Esophagus (tissue), 2 donors: ENCODE data around the gene TCERG1L. TPM values are rescaled to one million over a fixed set of nuclear protein-coding genes. Genes with fewer than 3 reads are reported as not detected.

ENCODE experiments used
- H3K27ac ChIP-seq, 2 donors: one replicate each; pipeline ENCODE4 v1.5.1; 2013; ENCODE audit warnings: low read depth in 2 of 2, mild to moderate bottlenecking in 2 of 2, inconsistent platforms in 1 of 2, low read length in 1 of 2, moderate library complexity in 1 of 2
- H3K27me3 ChIP-seq, 2 donors: one replicate each; pipeline ENCODE4 v1.6.1; 2013; ENCODE audit warnings: low read length in 2 of 2, control low read depth in 1 of 2, mild to moderate bottlenecking in 1 of 2; ENCODE audit not compliant: insufficient read depth in 2 of 2, control insufficient read depth in 1 of 2
- H3K36me3 ChIP-seq, 2 donors: one replicate each; pipeline ENCODE4 v1.6.1; 2013; ENCODE audit warnings: low read length in 1 of 2; ENCODE audit not compliant: control insufficient read depth in 2 of 2, insufficient read depth in 2 of 2
- H3K4me1 ChIP-seq, 2 donors: one replicate each; pipeline ENCODE4 v1.6.1; 2013; ENCODE audit warnings: low read length in 1 of 2; ENCODE audit not compliant: control insufficient read depth in 2 of 2, insufficient read depth in 2 of 2
- H3K4me3 ChIP-seq, 2 donors: one replicate each; pipeline ENCODE4 v1.5.1; 2013; ENCODE audit warnings: low read length in 2 of 2, mild to moderate bottlenecking in 2 of 2, low read depth in 1 of 2, moderate library complexity in 1 of 2
- H3K9me3 ChIP-seq, 2 donors: one replicate each; pipeline ENCODE4 v1.6.1; 2013; ENCODE audit warnings: mild to moderate bottlenecking in 2 of 2, low read depth in 1 of 2, low read length in 1 of 2, moderate library complexity in 1 of 2; ENCODE audit not compliant: control insufficient read depth in 2 of 2, insufficient read depth in 1 of 2
- WGBS, 2 donors: extraction: QIAGEN DNeasy Blood & Tissue Kit; methylation state at CpG; one replicate each; pipeline ENCODE4 v1.1.7; 2013; 5-methylcytosine and 5-hydroxymethylcytosine counted together
- polyA plus RNA-seq, 2 donors: library from polyadenylated mRNA; stranded (reverse); fragments of 200-250 nt; gene quantifications; one replicate each; pipeline ENCODE4 v1.2.3, GENCODE V29; 2013
- donor health status: healthy with polysubstance abuse.
- donor health status: Bipolar disorder and iron deficiency.

Gene TCERG1L
- polyA plus RNA-seq, 2 donors = 0.48 TPM; not detected in 1

GRCh38 chr10:131086511-131086910 lies 225.0 kb downstream of the TCERG1L start:
- Histone ChIP-seq H3K4me3 (no peak overlapping the region), H3K36me3 (no peaks in the 10 kb centered on the region), H3K4me1 (peaks cover 0 to 6% of the 10 kb centered on the region in 2 donors), H3K27me3 (no peaks in the 10 kb centered on the region), H3K27ac (no peak overlapping the region), H3K9me3 (peaks cover 2 to 3% of the 10 kb centered on the region in 2 donors)
- 84 to 86% methylated on average over 5 of the region's 5 CpGs for WGBS, 2 donors

- 89 to 91% methylated on average over 6 of the region's 6 CpGs for WGBS, 2 donors
- Histone ChIP-seq H3K27ac (no peak overlapping the region), H3K4me3 (no peak overlapping the region), H3K4me1 (peaks cover 0 to 6% of the 10 kb centered on the region in 2 donors), H3K9me3 (peaks cover 2 to 3% of the 10 kb centered on the region in 2 donors), H3K27me3 (no peaks in the 10 kb centered on the region), H3K36me3 (no peaks in the 10 kb centered on the region)
Measured at GRCh38 chr10:131086094-131086493, 225.4 kb downstream of the TCERG1L start.

- 74 to 78% methylated on average over 21 of the region's 21 CpGs for WGBS, 2 donors
- no peak overlapping the region for H3K4me3 ChIP-seq
- H3K27me3 ChIP-seq = no peaks in the 10 kb centered on the region
- peaks cover 0 to 2% of the 10 kb centered on the region in 2 donors for H3K4me1 ChIP-seq
- H3K9me3 ChIP-seq = peaks cover 2 to 3% of the 10 kb centered on the region in 2 donors
- no peak overlapping the region for H3K27ac ChIP-seq
- no peaks in the 10 kb centered on the region for H3K36me3 ChIP-seq
Measured at GRCh38 chr10:131085091-131085860, 226.2 kb downstream of the TCERG1L start.

- no peaks in the 10 kb centered on the region for H3K27me3 ChIP-seq
- 84 to 86% methylated on average over 14 of the region's 14 CpGs for WGBS, 2 donors
- H3K9me3 ChIP-seq = peaks cover 2 to 3% of the 10 kb centered on the region in 2 donors
Measured at GRCh38 chr10:131084791-131085090, 226.8 kb downstream of the TCERG1L start.

GRCh38 chr10:131083915-131084790 lies 227.4 kb downstream of the TCERG1L start:
- Histone ChIP-seq H3K27ac (no peak overlapping the region), H3K36me3 (no peaks in the 10 kb centered on the region), H3K27me3 (no peaks in the 10 kb centered on the region), H3K4me1 (peaks cover 0 to 2% of the 10 kb centered on the region in 2 donors), H3K4me3 (no peak overlapping the region), H3K9me3 (peaks cover 2 to 3% of the 10 kb centered on the region in 2 donors)
- WGBS, 2 donors = 73 to 78% methylated on average over 32 of the region's 32 CpGs

More at GRCh38 chr10:131084791-131085090, 226.8 kb downstream of the TCERG1L start:
- Histone ChIP-seq H3K27ac (no peak overlapping the region), H3K36me3 (no peaks in the 10 kb centered on the region), H3K4me3 (no peak overlapping the region), H3K4me1 (peaks cover 0 to 2% of the 10 kb centered on the region in 2 donors)

- H3K4me1 ChIP-seq = peaks cover 0 to 2% of the 10 kb centered on the region in 2 donors
- no peaks in the 10 kb centered on the region for H3K27me3 ChIP-seq
- no peaks in the 10 kb centered on the region for H3K36me3 ChIP-seq
- WGBS, 2 donors = 40 to 49% methylated on average over 16 of the region's 16 CpGs
- no peak overlapping the region for H3K4me3 ChIP-seq
- no peak overlapping the region for H3K27ac ChIP-seq
- peaks cover 2 to 3% of the 10 kb centered on the region in 2 donors for H3K9me3 ChIP-seq
Measured at GRCh38 chr10:131082991-131083481, 228.5 kb downstream of the TCERG1L start.

- H3K4me3 ChIP-seq = no peak overlapping the region
Measured at GRCh38 chr10:131082201-131082850, 229.2 kb downstream of the TCERG1L start.

GRCh38 chr10:131081786-131082185 lies 229.7 kb downstream of the TCERG1L start:
- WGBS, 2 donors = 84 to 95% methylated on average over 6 of the region's 6 CpGs
- Histone ChIP-seq H3K9me3 (peaks cover 2 to 3% of the 10 kb centered on the region in 2 donors), H3K4me1 (peaks cover 0 to 2% of the 10 kb centered on the region in 2 donors), H3K4me3 (no peak overlapping the region), H3K27me3 (no peaks in the 10 kb centered on the region), H3K36me3 (no peaks in the 10 kb centered on the region), H3K27ac (no peak overlapping the region)

More at GRCh38 chr10:131082201-131082850, 229.2 kb downstream of the TCERG1L start:
- 86 to 90% methylated on average over 13 of the region's 13 CpGs for WGBS, 2 donors
- peaks cover 0 to 2% of the 10 kb centered on the region in 2 donors for H3K4me1 ChIP-seq
- H3K36me3 ChIP-seq = no peaks in the 10 kb centered on the region
- H3K27me3 ChIP-seq = no peaks in the 10 kb centered on the region
- peaks cover 2 to 3% of the 10 kb centered on the region in 2 donors for H3K9me3 ChIP-seq
- H3K27ac ChIP-seq = no peak overlapping the region

- H3K36me3 ChIP-seq = no peaks in the 10 kb centered on the region
- 31 to 33% methylated on average over 6 of the region's 6 CpGs for WGBS, 2 donors
- H3K27ac ChIP-seq = no peak overlapping the region
- H3K9me3 ChIP-seq = peaks cover 0 to 2% of the 10 kb centered on the region in 2 donors
- peaks cover 0 to 2% of the 10 kb centered on the region in 2 donors for H3K4me1 ChIP-seq
- no peaks in the 10 kb centered on the region for H3K27me3 ChIP-seq
- H3K4me3 ChIP-seq = no peak overlapping the region
Measured at GRCh38 chr10:131081376-131081775, 230.1 kb downstream of the TCERG1L start.
